ENCODE results near the gene RPP21.

RPP21 gene

DNA sequence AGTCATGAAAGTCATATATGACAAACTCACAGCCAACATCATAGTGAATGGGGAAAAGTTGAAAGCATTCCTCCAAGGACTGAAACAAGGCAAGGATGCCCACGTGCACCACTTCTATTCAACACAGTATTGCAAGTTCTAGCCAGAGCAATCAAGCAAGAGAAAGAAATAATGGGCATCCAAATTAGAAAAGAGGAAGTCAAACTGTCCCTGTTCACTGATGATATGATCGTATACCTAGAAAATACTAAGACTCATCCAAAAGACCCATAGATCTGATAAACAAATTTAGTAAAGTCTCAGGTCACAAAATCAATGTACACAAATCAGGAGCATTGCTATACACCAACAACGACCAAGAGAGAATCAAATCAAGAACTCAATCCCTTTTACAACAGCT lies 41.2 kb downstream of the RPP21 start:
- no peak for ATAC-seq

DNA sequence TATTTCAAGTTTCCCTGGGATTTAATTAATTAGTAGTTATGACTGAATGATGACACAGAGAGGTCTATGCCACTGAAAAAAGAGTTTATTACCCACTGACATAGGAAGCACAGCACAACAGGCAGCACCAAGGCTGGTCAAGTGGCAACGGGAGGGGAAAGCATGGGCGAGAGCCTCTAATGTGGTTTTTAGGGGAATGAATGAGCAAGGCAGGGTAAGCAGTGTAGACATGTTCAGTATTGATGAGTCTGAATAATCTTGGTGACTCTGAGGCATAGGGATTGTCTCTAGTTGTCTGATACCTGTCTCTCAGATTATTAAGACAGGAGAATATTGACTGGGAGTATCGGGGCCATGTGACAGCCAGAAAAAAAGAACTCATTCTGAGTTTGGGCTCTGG lies 46.3 kb downstream of the RPP21 start:
- no peak for ATAC-seq

DNA sequence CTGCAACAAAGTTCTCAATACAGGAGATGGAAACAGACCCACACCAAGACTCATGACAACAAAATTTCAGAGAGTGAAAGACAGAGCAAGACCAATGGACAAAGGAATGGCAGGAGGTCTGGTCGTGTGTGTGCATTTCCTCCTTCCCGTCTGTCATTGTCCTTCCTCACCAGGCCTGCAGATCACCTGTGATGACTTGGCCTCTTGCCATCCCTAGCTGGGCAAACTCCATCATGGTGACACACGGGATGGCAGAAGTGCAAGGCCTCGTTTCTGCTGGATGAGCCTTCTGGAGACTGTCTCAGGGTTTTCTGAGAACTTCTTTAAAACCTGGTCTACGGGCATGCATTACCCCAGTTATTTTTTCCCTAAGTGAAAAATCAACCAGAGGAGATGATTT lies 49.2 kb downstream of the RPP21 start:
- no peak for ATAC-seq
